Ishikawa (cell line): Measurements from ENCODE around the gene SLC30A3.
A peak's percentile ranks its signal among the peaks of the same experiment; 100 is the strongest.

Source experiments
- CEBPB ChIP-seq: IDR thresholded peaks from 2 replicates; pipeline ENCODE4 v1.6.1; 2012
- CREB1 ChIP-seq: IDR thresholded peaks from 2 replicates; pipeline ENCODE4 v1.6.1; 2012; ENCODE audit warnings: low read depth
- EGR1 ChIP-seq: IDR thresholded peaks from 2 replicates; pipeline ENCODE4 v1.6.1; 2012
- EP300 ChIP-seq: IDR thresholded peaks from 2 replicates; pipeline ENCODE4 v1.6.1; 2012; ENCODE audit warnings: borderline replicate concordance
- FOXM1 ChIP-seq: IDR thresholded peaks from 2 replicates; pipeline ENCODE4 v1.6.1; 2012; ENCODE audit warnings: low read depth, borderline replicate concordance
- NFIC ChIP-seq: IDR thresholded peaks from 2 replicates; pipeline ENCODE4 v1.6.1; 2012
- RAD21 ChIP-seq: IDR thresholded peaks from 2 replicates; pipeline ENCODE4 v1.6.1; 2012; ENCODE audit warnings: low read depth
- TAF1 ChIP-seq: IDR thresholded peaks from 2 replicates; pipeline ENCODE4 v1.6.1; 2012; ENCODE audit warnings: low read depth, mild to moderate bottlenecking
- TCF12 ChIP-seq: IDR thresholded peaks from 2 replicates; pipeline ENCODE4 v1.6.1; 2012; ENCODE audit warnings: low read depth
- TEAD4 ChIP-seq: IDR thresholded peaks from 2 replicates; pipeline ENCODE4 v1.6.1; 2012
- YY1 ChIP-seq: IDR thresholded peaks from 2 replicates; pipeline ENCODE4 v1.6.1; 2012; ENCODE audit warnings: low read depth
- ZBTB7A ChIP-seq: IDR thresholded peaks from 2 replicates; pipeline ENCODE4 v1.6.1; 2012; ENCODE audit warnings: low read depth
- TF ChIP-seq, protein P1 (sequence below): IDR thresholded peaks from 2 replicates; pipeline ENCODE4 v1.6.1; 2012
- TF ChIP-seq, protein P2 (sequence below): IDR thresholded peaks from 2 replicates; pipeline ENCODE4 v1.6.1; 2012
- TF ChIP-seq, protein P3 (sequence below): IDR thresholded peaks from 2 replicates; pipeline ENCODE4 v1.6.1; 2012; ENCODE audit warnings: low read depth, mild to moderate bottlenecking

Gene SLC30A3

DNA sequence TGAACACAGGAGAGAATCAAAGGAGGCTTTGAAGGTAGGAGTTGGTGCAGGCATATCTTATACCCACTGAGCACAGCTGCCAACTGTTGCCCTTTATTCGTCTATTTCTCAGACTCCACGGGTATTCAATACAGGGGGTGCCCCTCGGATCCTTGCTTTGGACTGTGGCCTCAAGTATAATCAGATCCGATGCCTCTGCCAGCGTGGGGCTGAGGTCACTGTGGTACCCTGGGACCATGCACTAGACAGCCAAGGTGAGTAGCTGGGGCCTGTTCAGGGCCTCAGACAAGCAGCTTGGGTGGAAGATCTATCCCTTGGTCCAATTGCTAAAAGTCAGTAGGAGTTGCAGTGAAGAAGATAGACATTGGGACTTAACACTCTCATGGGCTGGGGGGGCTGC lies 40.4 kb downstream of the SLC30A3 start:
- TF ChIP-seq TCF12 (no peak), YY1 (no peak), FOXM1 (no peak), RAD21 (no peak)
- TF ChIP-seq, protein P1, sequence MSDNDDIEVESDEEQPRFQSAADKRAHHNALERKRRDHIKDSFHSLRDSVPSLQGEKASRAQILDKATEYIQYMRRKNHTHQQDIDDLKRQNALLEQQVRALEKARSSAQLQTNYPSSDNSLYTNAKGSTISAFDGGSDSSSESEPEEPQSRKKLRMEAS: no peak

DNA sequence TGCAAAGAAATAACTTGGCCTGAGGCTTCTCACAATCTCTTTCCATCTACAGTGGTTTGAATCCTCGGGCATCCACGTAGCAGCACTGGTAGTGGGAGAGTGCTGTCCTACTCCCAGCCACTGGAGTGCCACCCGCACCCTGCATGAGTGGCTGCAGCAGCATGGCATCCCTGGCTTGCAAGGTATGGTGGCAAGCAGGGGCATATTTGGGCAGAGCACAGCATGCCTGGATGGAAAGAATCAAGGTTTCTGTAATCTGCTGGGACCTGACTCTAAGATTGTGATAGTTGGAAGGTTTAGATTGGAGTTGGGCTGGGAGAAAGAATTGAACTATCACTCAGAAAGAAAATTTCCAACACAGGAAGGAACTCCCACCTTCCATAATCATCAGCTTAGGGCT lies 41.7 kb downstream of the SLC30A3 start:
- TF ChIP-seq CREB1 (no peak), FOXM1 (no peak), EGR1 (no peak), TAF1 (no peak), YY1 (no peak), RAD21 (no peak)

- TF ChIP-seq, protein P1: no peak
- TF ChIP-seq, protein P2, sequence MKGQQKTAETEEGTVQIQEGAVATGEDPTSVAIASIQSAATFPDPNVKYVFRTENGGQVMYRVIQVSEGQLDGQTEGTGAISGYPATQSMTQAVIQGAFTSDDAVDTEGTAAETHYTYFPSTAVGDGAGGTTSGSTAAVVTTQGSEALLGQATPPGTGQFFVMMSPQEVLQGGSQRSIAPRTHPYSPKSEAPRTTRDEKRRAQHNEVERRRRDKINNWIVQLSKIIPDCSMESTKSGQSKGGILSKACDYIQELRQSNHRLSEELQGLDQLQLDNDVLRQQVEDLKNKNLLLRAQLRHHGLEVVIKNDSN: no peak
- TF ChIP-seq NFIC: no peak
- no peak for TF ChIP-seq YY1
- TF ChIP-seq TCF12: no peak
- TF ChIP-seq ZBTB7A: no peak
- no peak for TF ChIP-seq EGR1
- no peak for TF ChIP-seq CEBPB
- TF ChIP-seq TAF1: no peak
Measured at GRCh38 chr2:27220091-27220490, 42.8 kb downstream of the SLC30A3 start.

GRCh38 chr2:27219091-27219490 lies 43.8 kb downstream of the SLC30A3 start:
- TF ChIP-seq EGR1 (no peak), ZBTB7A (no peak), TEAD4 (no peak), TCF12 (no peak), NFIC (no peak), TAF1 (no peak), YY1 (no peak), EP300 (no peak), CREB1 (no peak)
- TF ChIP-seq, protein P1: no peak
- TF ChIP-seq, protein P2: no peak

DNA sequence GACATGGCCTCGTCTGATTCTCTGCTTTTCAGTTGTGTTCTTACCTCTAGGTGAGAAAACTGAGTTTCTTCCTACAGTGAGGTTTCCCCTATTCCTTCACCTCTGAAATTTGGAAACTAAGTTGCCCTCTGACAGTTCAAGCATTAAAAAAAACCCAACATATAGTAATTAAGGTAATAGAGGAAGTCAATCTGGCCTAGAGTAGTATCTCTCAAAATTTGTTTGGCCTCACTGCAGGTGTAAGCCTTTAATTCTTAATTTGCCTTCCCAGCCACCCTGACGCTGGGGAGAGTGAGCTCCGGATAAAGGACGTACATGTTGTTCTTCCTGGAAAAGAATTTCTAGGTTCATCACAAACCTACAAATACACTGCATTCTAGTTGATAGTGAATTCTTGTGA lies 44.2 kb downstream of the SLC30A3 start:
- no peak for TF ChIP-seq FOXM1
- TF ChIP-seq TAF1: no peak
- TF ChIP-seq YY1: no peak
- no peak for TF ChIP-seq RAD21
- TF ChIP-seq NFIC: no peak
- no peak for TF ChIP-seq EGR1
- TF ChIP-seq, protein P2: no peak
- TF ChIP-seq, protein P3, sequence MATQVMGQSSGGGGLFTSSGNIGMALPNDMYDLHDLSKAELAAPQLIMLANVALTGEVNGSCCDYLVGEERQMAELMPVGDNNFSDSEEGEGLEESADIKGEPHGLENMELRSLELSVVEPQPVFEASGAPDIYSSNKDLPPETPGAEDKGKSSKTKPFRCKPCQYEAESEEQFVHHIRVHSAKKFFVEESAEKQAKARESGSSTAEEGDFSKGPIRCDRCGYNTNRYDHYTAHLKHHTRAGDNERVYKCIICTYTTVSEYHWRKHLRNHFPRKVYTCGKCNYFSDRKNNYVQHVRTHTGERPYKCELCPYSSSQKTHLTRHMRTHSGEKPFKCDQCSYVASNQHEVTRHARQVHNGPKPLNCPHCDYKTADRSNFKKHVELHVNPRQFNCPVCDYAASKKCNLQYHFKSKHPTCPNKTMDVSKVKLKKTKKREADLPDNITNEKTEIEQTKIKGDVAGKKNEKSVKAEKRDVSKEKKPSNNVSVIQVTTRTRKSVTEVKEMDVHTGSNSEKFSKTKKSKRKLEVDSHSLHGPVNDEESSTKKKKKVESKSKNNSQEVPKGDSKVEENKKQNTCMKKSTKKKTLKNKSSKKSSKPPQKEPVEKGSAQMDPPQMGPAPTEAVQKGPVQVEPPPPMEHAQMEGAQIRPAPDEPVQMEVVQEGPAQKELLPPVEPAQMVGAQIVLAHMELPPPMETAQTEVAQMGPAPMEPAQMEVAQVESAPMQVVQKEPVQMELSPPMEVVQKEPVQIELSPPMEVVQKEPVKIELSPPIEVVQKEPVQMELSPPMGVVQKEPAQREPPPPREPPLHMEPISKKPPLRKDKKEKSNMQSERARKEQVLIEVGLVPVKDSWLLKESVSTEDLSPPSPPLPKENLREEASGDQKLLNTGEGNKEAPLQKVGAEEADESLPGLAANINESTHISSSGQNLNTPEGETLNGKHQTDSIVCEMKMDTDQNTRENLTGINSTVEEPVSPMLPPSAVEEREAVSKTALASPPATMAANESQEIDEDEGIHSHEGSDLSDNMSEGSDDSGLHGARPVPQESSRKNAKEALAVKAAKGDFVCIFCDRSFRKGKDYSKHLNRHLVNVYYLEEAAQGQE: no peak
- TF ChIP-seq TEAD4: no peak
- TF ChIP-seq, protein P1: no peak
- no peak for TF ChIP-seq CEBPB
- no peak for TF ChIP-seq CREB1
- no peak for TF ChIP-seq EP300
- TF ChIP-seq TCF12: no peak

DNA sequence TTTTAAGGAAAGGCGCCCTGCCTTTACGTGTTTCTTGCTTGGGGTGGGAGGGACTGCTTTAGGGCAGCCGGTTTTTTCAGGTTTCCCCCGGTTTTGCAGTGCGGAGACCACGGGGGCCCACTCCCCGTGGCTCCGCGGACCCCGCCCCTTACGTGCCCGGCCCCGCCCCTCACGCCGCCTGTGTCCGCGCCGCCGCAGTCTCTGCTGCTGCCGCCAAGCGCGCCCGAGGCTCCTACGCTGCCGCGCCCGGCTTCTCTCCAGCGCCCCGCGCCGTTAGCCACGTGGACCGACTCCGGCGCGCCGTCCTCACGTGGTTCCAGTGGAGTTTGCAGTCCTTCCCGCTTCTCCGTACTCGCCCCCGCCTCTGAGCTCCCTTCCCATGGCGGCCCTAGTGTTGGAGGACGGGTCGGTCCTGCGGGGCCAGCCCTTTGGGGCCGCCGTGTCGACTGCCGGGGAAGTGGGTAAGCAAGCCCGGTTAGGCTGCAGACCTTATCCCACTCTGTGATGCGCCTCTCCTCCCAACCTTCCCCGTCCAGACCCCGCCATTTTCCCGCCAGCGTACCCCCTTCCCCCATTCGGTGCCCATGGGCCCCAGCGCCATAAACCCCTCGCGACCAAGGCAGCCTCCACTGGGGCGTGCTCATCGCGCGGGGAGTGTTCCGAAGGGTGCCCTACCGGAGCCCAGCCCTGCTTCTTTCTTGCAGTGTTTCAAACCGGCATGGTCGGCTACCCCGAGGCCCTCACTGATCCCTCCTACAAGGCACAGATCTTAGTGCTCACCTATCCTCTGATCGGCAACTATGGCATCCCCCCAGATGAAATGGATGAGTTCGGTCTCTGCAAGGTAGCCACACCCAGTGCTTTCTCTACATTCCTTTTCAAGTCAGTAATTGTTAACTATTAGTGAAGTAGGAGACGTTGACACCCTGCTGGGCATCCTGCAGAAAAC lies 45.4 kb downstream of the SLC30A3 start, which contains the start of gene CAD:
TSS of gene CAD (plus strand) at position 197 of the 949 bp plus-strand sequence. CDS start at position 380, 183 bp downstream.
- TF ChIP-seq TEAD4 (no peak), TAF1 (peak; percentile 78), TCF12 (0 out of 2 replicates have a peak, but pooled peaks have one; percentile 44), RAD21 (no peak), ZBTB7A (peak; percentile 84; the same call in 1 of the 2 replicates), EGR1 (no peak; the same call in 1 of the 2 replicates), NFIC (no peak; the same call in 1 of the 2 replicates), YY1 (peak; percentile 58; the same call in 1 of the 2 replicates)
- TF ChIP-seq, protein P1: peak; percentile 99
- TF ChIP-seq, protein P2: peak; percentile 93
